Tibial nerve (tissue), 4 donors: ENCODE data around the gene NEUROG2.

Experiments
- EP300 ChIP-seq, 2 donors: sonication (generic); formaldehyde crosslinking; IDR thresholded peaks; one replicate each; pipeline ENCODE4 v1.6.1; 2017; ENCODE audit warnings: antibody characterized with exemption in 2 of 2, mild to moderate bottlenecking in 1 of 2
- POLR2A ChIP-seq, 2 donors: fragments of 450-650 bp; IDR thresholded peaks; one replicate each; pipeline ENCODE4 v1.6.1; 2017; ENCODE audit warnings: antibody characterized with exemption in 2 of 2, mild to moderate bottlenecking in 2 of 2, moderate library complexity in 2 of 2
- TF ChIP-seq, protein P1 (sequence below), 5 experiments: fragments of 200-600 bp in 3 of 5; fragments of 450-650 bp in 2 of 5; sonication (generic) in 3 of 5; IDR thresholded peaks; one replicate each; pipeline ENCODE4 v1.5.1; 2016 to 2019; ENCODE audit warnings: antibody characterized with exemption in 5 of 5, mild to moderate bottlenecking in 3 of 5, moderate library complexity in 2 of 5

GRCh38 chr4:112560084-112560483, 44.1 kb upstream of the NEUROG2 start:
- TF ChIP-seq, protein P1, sequence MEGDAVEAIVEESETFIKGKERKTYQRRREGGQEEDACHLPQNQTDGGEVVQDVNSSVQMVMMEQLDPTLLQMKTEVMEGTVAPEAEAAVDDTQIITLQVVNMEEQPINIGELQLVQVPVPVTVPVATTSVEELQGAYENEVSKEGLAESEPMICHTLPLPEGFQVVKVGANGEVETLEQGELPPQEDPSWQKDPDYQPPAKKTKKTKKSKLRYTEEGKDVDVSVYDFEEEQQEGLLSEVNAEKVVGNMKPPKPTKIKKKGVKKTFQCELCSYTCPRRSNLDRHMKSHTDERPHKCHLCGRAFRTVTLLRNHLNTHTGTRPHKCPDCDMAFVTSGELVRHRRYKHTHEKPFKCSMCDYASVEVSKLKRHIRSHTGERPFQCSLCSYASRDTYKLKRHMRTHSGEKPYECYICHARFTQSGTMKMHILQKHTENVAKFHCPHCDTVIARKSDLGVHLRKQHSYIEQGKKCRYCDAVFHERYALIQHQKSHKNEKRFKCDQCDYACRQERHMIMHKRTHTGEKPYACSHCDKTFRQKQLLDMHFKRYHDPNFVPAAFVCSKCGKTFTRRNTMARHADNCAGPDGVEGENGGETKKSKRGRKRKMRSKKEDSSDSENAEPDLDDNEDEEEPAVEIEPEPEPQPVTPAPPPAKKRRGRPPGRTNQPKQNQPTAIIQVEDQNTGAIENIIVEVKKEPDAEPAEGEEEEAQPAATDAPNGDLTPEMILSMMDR (IDR thresholded peaks at IDR 0.05): no peak
- TF ChIP-seq POLR2A (IDR thresholded peaks at IDR 0.05): no peak
- TF ChIP-seq EP300 (IDR thresholded peaks at IDR 0.05): no peak
